HL-60/S4 (cell line): ENCODE data around the gene GLT6D1.

ENCODE experiments used
- in situ Hi-C: fragments of 300-500 bp; cut with MboI; formaldehyde crosslinking; loops from 2 replicates; pipeline ENCODE4 v1.14.3; 2022; ENCODE audit warnings: low sequenced_read_pairs

Gene GLT6D1

DNA sequence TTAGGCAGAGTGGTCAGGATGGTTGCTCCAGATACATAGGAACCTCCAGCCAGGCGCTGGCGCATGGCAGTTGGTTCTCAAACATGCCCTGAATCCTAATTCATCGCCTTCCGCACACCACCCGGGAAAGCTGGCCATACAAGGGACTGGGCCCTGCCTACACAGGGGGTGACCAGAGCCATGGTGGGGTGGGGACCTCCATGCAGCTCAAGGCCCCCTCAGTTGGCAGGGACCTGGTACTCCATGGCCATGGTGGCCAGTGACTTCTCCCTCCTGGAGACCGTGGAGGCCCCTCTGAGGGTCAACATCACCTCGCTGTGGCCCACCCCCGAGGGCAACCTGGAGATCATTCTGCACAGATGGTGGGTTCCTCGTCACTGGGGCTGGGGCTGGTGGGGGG lies 51.0 kb downstream of the GLT6D1 start:
- in situ Hi-C loops: no loop called here

DNA sequence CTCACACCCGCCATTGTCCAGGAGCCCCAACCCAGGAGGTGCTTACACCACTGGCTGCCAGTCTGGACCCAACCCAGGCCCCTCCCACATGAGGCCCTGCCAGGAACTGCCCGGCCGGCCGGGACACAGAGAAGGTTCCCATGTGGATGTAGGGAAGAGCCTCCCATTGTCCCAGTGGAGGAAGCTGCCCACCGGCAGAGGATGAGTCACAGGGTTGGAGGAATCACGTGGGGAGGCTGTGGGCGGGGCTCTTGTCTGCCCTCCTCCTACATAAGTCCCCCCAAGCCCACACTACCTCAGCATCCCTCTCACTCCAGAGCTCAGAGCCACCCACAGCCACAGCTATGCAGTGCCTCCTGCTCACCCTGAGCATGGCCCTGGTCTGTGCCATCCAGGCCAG lies 51.7 kb downstream of the GLT6D1 start:
- in situ Hi-C loops: no loop called here

DNA sequence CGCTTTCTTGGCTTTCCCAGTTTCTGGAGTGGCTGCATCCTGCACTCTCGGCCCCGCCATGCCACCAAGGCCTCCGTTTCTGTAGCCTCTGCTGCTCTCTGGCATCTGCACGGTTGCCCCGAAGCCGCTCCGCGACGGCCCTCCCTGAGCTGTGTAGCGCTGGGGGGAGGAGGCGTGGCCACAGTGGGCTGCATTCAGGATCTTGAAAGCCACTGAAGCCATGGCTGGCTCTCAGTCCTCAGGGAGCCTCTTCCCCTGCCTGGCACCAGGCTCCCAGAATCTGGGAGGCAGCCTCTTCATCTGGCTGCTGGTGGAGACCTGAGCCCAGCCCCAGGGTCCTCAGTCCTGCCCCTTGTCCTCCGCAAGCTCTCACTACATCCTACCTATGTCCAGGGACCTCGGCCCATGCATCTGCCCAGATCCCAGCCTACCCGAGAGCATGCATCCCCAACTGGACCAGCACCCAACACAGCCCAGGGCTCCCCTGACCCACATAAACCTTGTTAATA lies 52.7 kb downstream of the GLT6D1 start:
- in situ Hi-C loops: no loop called here

DNA sequence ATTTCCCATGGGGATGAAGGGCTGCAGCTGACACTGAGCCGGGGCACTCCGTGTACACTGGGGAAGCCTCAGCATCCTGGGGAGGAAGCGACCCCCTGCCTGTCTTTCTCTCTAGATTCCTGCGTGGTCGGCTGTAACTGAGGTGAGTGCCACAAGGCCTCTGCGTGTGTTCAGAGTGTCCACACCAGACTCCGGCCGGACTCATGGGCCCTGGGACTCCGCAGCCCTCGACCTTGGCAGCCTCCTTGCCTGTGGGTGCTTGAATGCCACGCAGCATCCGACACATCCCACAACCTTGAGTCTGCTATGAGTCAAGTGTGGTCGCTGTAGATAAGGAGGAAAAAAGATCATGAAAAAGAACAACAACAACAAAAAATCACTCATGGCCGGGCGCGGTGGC lies 54.4 kb downstream of the GLT6D1 start:
- in situ Hi-C loops: no loop called here

- in situ Hi-C loops: no loop called here
Observed at GRCh38 chr9:135584371-135584770, 55.0 kb downstream of the GLT6D1 start.

- in situ Hi-C loops: no loop called here
Observed at GRCh38 chr9:135583688-135584011, 55.7 kb downstream of the GLT6D1 start.

DNA sequence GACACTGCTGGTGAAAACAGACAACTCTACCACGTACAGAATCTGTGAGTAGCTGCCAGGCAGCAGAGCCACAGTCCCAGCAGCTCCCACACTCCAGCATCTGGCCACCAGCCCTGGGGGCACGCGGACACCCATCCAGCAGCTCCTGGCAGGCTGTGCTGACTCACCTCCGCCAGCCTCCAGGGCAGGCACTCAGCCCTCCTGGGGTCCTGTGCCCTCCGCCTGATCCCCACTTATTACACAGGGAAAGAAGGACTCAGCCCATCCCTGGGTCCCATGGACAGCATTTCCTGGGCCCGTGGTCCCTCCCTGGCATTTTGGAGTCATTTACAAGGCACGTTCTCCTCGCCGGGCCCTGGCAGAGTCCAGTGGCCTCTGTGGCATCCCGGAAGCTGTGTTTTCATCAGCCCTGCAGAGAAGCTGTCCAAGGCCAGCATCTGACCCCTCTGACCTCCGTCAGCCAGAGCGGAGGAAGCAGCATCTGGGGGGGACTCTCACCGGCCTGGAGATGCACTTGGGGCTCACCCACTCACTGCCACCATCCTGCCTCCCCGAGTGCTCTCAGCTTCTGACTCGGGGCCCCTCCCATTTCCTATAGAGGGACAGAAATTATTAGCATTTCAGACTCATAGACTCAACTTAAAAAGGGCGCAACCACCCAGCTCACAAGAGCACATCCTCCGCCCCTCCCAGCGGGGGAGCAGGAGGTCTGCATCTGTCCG lies 56.2 kb downstream of the GLT6D1 start:
- in situ Hi-C loops: no loop called here

DNA sequence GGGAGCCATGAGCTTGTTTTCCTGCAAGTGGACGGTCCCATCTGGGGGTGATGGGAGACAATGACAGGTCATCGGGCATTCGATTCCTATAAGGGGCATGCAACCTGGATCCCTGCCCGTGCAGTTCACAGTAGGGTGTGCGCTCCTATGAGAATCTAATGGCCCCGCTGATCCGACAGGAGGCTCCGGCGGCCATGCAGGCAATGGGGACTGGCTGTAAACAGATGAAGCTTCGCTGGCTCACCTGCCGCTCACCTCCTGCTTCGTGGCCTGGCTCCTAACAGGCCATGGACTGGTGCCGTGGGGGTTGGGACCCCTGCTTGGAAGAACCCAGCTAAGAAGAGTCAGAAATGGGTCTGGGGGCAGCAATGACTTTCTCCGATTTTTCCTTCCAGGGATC lies 56.8 kb downstream of the GLT6D1 start:
- in situ Hi-C loops: no loop called here

- in situ Hi-C loops: no loop called here
Observed at GRCh38 chr9:135581636-135582426, 57.5 kb downstream of the GLT6D1 start.

GRCh38 chr9:135580664-135581380 lies 58.5 kb downstream of the GLT6D1 start:
- in situ Hi-C loops: no loop called here

- in situ Hi-C loops: no loop called here
Observed at GRCh38 chr9:135579889-135580660, 59.3 kb downstream of the GLT6D1 start.

- in situ Hi-C loops: no loop called here
Observed at GRCh38 chr9:135579356-135579755, 60.0 kb downstream of the GLT6D1 start.

GRCh38 chr9:135577256-135577655 lies 62.1 kb downstream of the GLT6D1 start:
- in situ Hi-C loops: no loop called here

- in situ Hi-C loops: no loop called here
Observed at GRCh38 chr9:135575995-135576631, 63.2 kb downstream of the GLT6D1 start.

GRCh38 chr9:135574943-135575342 lies 64.4 kb downstream of the GLT6D1 start:
- in situ Hi-C loops: no loop called here

GRCh38 chr9:135574331-135574730 lies 65.0 kb downstream of the GLT6D1 start:
- in situ Hi-C loops: no loop called here
